SJSA1 (cell line): ENCODE data around the gene SLC8A1. TPM values are rescaled to one million over a fixed set of nuclear protein-coding genes. Genes with fewer than 3 reads are reported as not detected.

ENCODE experiments used
- DNase-seq, 2 experiments: peaks; one replicate each; pipeline ENCODE4 v3.0.0-alpha.2; 2015 to 2020; ENCODE audit warnings: low spot score in 2 of 2, low read depth in 1 of 2
- H3K27ac ChIP-seq: fragments of 250-450 bp; sonication (Bioruptor Pico); 2 replicates; pipeline ENCODE4 v1.5.1; 2020; ENCODE audit warnings: mild to moderate bottlenecking, moderate library complexity
- H3K27me3 ChIP-seq: fragments of 250-450 bp; sonication (Bioruptor Pico); replicated peaks from 2 replicates; pipeline ENCODE4 v1.5.1; 2020; ENCODE audit warnings: mild to moderate bottlenecking, moderate library complexity
- H3K36me3 ChIP-seq: fragments of 250-450 bp; sonication (Bioruptor Pico); 2 replicates; pipeline ENCODE4 v1.5.1; 2020; ENCODE audit warnings: mild to moderate bottlenecking
- H3K4me1 ChIP-seq: fragments of 250-450 bp; sonication (Bioruptor Pico); replicated peaks from 2 replicates; pipeline ENCODE4 v1.6.1; 2021; ENCODE audit warnings: mild to moderate bottlenecking
- H3K4me3 ChIP-seq: fragments of 250-450 bp; sonication (Bioruptor Pico); 2 replicates; pipeline ENCODE4 v1.5.1; 2020; ENCODE audit warnings: mild to moderate bottlenecking
- H3K9me3 ChIP-seq: fragments of 250-450 bp; sonication (Bioruptor Pico); replicated peaks from 2 replicates; pipeline ENCODE4 v1.5.1; 2020; ENCODE audit warnings: mild to moderate bottlenecking
- total RNA-seq: library from RNA; depleted of rRNA; stranded (reverse); fragments of >200 nt; shearing (Covaris generic); gene quantifications from 2 replicates; pipeline ENCODE4 v1.2.3, GENCODE V29; 2014

The SLC8A1 gene
- total RNA-seq, 1 experiment from 2014 or later: 20.1 TPM

DNA sequence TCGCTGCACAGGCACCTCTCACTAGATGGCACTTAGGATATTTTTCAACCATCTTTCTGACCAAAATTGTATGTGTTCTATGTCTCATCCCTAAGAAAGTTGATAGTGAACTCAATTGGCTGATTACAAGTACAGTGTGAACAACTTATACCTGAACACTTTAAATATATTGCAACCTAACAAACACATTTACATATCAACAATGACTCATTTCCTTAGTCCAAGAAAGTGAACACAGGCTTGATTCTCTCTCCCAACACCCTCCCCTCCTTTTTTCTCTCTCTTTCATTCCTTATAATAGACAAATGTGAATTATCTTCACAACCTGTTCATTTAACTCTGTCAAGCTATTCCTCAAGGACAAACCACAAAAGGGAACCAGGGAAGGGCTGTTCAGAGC is 192.0 kb downstream of the SLC8A1 start:
- no peak for DNase-seq
- no peaks in the 10 kb centered on the region for H3K36me3 ChIP-seq
- peaks cover 5% of the 10 kb centered on the region; the same call in 1 of the 2 replicates for H3K4me1 ChIP-seq

DNA sequence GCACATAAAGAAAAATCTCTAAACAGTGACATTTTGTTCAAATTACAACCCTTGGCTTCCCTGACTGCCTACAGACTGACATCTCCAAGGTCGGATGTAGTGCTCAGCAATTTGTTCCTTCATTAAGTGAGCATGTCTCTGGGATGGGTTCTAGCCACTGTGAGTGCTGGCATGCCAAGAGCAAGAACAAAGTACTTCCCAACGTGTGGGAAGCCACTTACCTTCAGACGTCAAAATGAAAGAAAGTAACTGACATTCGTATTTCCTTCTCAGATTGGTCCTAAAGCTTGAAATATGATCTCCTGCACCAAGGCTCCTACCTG is 193.8 kb downstream of the SLC8A1 start:
- Histone ChIP-seq H3K4me3 (no peak overlapping the region), H3K36me3 (no peaks in the 10 kb centered on the region), H3K27me3 (no peaks in the 10 kb centered on the region), H3K9me3 (no peaks in the 10 kb centered on the region), H3K27ac (no peak overlapping the region), H3K4me1 (peaks cover 5% of the 10 kb centered on the region; the same call in 1 of the 2 replicates)
- DNase-seq: no peak

More for the DNA sequence above, 192.0 kb downstream of the SLC8A1 start:
- H3K27ac ChIP-seq: no peak overlapping the region
- H3K27me3 ChIP-seq: no peaks in the 10 kb centered on the region
- no peaks in the 10 kb centered on the region for H3K9me3 ChIP-seq
- H3K4me3 ChIP-seq: no peak overlapping the region

DNA sequence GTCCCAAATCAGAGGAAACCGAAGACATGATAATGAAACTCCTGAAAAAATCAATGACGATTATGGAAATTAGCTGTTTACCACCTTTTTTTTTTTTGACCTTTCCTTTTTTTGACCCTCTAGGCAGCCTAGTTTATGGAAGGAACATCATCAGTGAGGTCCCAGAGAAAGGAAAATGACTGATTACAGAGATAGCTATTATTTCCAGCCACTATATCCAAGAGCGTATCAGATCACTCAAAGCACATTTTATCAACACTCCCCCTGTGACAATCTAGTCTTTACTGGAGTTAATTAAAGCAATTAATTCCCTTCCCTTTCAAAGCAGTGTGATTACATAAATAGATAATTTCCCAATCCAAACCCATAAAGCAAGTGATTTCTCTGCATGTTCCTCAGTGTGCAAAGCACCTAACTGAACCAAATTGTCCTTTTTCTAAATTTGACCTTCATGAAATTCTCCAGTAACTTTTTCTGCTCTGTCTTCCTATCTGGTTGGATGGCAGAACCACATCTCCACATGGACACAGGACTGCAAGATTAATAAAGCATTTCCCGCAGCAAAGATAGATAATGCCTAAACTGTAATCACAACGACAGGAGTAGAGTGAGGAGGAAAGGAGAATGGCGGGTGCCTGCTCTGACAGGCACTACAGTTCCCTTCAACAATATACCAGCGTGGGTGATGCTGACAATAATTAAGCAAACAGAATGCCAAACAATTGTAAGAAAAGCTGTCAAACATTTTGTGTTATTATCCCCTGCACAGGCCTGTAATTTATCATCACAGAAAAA is 194.4 kb downstream of the SLC8A1 start:
- H3K9me3 ChIP-seq: no peaks in the 10 kb centered on the region
- no peak overlapping the region for H3K27ac ChIP-seq
- H3K27me3 ChIP-seq: no peaks in the 10 kb centered on the region
- no peaks in the 10 kb centered on the region for H3K36me3 ChIP-seq
- H3K4me3 ChIP-seq: no peak overlapping the region
- no peak for DNase-seq
- H3K4me1 ChIP-seq: peaks cover 5% of the 10 kb centered on the region; the same call in 1 of the 2 replicates

DNA sequence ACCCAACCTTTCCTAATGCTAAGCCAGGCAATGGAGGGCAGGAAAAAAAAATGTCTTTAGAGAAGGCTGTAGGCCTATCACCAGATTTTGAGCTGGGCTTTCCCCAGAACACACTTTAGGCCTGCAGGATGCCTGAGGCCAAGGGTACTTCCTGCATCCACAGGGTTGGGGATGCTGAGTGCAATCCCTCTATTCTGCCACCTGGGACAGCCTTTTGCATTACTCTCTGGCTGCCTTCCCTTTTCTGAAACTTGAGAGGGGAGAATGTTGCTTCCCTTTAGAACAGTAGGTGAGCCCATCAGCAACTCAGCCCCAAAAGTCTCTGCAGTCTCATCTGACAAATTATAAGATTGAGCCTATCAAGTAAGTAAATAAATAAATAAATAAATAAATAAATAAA is 195.2 kb downstream of the SLC8A1 start:
- Histone ChIP-seq H3K27me3 (no peaks in the 10 kb centered on the region), H3K27ac (no peak overlapping the region), H3K4me1 (peaks cover 5% of the 10 kb centered on the region; the same call in 1 of the 2 replicates), H3K4me3 (no peak overlapping the region), H3K36me3 (no peaks in the 10 kb centered on the region), H3K9me3 (no peaks in the 10 kb centered on the region)
- DNase-seq: no peak

DNA sequence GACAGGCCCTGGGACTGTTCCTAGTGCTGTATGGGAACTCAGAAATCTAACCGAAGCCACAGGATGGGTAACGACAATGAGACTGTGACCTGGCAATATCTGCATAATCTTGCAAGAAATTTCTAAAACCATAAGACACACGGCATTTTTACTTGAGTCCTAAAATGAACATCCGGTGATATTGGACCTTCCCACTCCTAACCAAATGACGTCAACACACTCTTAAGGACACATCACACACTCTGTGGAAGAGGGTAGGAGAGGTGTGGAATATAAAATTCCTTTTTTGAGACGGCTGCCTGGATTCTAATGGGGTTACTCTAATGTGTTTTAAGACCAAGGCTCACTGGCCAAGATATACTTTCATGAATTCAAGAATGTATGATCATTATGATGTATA is 195.9 kb downstream of the SLC8A1 start:
- Histone ChIP-seq H3K4me1 (peaks cover 5% of the 10 kb centered on the region; the same call in 1 of the 2 replicates), H3K36me3 (no peaks in the 10 kb centered on the region), H3K27me3 (no peaks in the 10 kb centered on the region), H3K4me3 (no peak overlapping the region), H3K27ac (no peak overlapping the region), H3K9me3 (no peaks in the 10 kb centered on the region)
- no peak for DNase-seq

DNA sequence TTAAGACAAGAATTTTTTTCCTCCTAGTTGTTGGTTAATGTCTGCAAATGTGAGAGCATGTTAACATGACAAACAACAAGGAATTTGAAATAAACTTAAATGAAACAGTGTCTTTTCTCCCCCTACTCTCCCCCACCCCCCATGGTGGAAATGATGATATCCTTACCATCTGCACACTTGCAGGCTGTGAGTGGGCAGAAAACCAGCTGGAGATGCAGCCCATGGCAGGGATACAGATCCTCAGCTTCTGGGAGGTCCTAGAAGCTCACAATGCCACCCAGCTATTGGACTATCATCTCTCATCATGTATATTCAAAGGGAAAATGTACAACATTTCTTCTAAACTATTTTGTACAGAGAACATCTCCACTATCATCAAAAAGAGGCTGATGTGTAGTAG is 196.8 kb downstream of the SLC8A1 start:
- Histone ChIP-seq H3K27me3 (no peaks in the 10 kb centered on the region), H3K4me3 (no peak overlapping the region), H3K36me3 (no peaks in the 10 kb centered on the region), H3K9me3 (no peaks in the 10 kb centered on the region), H3K4me1 (peaks cover 5% of the 10 kb centered on the region; the same call in 1 of the 2 replicates), H3K27ac (no peak overlapping the region)
- DNase-seq: no peak

DNA sequence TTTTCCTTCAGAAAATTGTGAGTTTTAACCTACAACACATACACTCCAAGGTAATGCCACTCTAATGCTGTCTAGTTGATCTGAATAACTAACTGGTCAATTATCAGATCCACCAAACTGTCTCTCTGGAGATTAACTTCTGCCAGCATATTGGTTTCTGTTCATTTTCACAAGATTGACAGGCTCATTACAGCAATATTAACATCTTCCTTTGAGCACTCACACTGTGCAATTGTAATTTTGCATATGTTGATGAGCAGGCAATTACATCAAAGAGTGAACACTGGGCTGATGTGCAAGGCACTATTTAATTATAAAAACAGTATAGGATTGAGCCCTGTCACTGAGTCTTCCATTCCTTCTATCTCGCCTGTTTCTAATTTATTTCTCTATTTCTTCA is 197.3 kb downstream of the SLC8A1 start:
- H3K27me3 ChIP-seq: no peaks in the 10 kb centered on the region
- no peaks in the 10 kb centered on the region for H3K36me3 ChIP-seq
- no peak overlapping the region for H3K27ac ChIP-seq
- no peaks in the 10 kb centered on the region for H3K9me3 ChIP-seq
- peaks cover 5% of the 10 kb centered on the region; the same call in 1 of the 2 replicates for H3K4me1 ChIP-seq
- DNase-seq: no peak
- no peak overlapping the region for H3K4me3 ChIP-seq

DNA sequence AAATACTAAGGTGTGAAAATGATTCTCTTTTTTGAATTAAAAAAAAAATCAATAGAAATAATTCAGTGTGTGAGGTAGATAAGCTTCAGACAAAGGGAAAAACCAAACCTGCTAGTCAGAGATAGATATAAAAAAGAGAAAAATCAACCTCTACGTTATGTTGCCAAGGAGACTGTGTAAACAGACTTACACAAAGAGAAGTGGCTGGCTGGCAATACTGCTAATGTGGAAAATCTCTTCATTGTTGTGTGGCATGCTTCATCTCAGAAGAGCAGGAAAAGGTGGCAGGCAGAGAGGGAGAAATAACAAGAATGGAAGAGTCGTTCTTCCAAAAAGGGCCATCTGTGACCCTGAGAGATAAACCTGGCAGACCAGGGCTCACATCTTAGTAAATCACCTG is 200.8 kb downstream of the SLC8A1 start:
- Histone ChIP-seq H3K9me3 (no peaks in the 10 kb centered on the region), H3K27ac (no peak overlapping the region), H3K27me3 (no peaks in the 10 kb centered on the region), H3K4me1 (peaks cover 5% of the 10 kb centered on the region; the same call in 1 of the 2 replicates), H3K36me3 (no peaks in the 10 kb centered on the region), H3K4me3 (no peak overlapping the region)
- DNase-seq: no peak

DNA sequence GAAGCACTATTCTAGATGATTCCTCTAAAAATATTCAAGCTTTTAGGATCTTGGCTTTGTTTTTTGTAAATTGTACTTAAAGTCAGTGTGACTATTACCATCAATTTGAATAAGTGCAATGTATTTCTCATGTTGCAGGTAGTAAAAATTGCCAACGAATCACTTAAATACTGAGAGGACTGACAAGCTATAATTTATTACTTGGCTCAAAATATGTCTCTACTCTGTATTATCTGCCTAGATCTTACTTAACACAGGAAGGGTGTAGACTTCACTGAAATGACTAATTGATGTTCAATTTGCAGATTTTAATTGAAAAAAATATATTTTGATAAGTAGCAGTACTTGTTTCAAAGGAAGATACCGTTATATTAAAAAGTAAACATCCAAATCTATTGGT is 202.3 kb downstream of the SLC8A1 start:
- no peaks in the 10 kb centered on the region for H3K27me3 ChIP-seq
- no peaks in the 10 kb centered on the region for H3K36me3 ChIP-seq
- H3K4me1 ChIP-seq: peaks cover 3% of the 10 kb centered on the region
- H3K4me3 ChIP-seq: no peak overlapping the region
- no peak for DNase-seq
- no peaks in the 10 kb centered on the region for H3K9me3 ChIP-seq
- no peak overlapping the region for H3K27ac ChIP-seq

DNA sequence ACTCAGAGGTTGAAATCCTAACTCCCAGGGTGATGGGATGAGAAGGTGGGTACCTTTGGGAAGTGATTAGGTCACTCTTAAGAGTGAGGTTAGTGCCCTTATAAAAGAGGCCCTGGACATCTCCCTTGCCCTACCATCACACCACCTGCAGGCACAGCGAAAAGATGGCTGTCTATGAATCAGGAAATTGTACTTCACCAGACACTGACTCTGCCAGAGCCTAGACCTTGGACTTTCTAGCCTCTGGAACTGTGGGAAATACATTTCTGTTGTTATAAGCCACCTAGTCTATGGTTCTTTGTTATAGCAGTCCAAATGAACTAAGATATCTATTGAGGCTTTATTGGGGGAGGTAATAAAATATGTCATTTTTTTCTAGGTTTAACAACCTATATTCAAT is 203.6 kb downstream of the SLC8A1 start:
- DNase-seq: no peak
- Histone ChIP-seq H3K27ac (no peak overlapping the region), H3K36me3 (no peaks in the 10 kb centered on the region), H3K9me3 (no peaks in the 10 kb centered on the region), H3K27me3 (no peaks in the 10 kb centered on the region), H3K4me1 (peaks cover 16% of the 10 kb centered on the region), H3K4me3 (no peak overlapping the region)

DNA sequence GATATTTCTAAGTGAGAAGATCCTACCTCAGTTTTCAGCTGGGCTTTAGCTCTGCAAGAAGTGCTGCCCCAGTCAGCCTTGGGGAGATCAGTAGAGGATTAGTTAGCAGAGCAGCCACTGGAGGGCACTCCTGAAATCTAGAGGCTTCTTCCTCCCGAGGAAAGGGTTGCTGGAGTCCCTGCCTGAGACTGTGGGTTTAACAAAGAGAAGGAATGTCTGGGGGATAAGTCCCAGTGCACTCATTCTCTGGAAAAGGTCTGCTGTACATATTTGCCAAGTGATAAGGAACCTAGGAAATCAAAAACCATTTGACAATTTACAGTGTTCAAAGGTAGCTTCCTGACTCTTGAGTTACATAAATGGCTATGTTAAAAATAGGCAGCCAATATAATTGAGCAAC is 207.2 kb downstream of the SLC8A1 start:
- peak; percentile 59 to 65 for DNase-seq
- H3K27me3 ChIP-seq: no peaks in the 10 kb centered on the region
- H3K4me3 ChIP-seq: no peak overlapping the region
- H3K4me1 ChIP-seq: peaks cover 44% of the 10 kb centered on the region
- no peak overlapping the region for H3K27ac ChIP-seq
- H3K36me3 ChIP-seq: no peaks in the 10 kb centered on the region
- no peaks in the 10 kb centered on the region for H3K9me3 ChIP-seq

DNA sequence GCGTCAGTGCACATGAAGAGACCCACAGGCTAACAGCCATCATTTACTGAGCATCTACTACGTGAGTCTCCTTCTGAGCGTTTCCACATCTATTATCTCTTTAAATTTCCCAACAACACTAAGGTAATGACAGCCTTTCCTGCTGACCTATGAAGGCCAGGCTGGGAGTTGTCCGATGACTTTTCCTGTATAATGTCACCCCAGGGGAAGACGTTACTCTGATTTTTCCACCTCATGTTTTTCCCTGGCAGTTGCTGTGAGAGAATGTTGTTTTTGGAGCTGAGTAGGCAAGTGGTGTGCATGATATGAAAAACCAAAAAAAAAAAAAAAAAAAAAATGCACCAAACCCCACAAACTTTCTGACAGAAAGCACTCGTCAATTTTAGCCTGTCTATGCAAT is 207.6 kb downstream of the SLC8A1 start:
- Histone ChIP-seq H3K4me3 (no peak overlapping the region), H3K36me3 (no peaks in the 10 kb centered on the region), H3K27ac (peak overlapping the region; percentile 32), H3K4me1 (peaks cover 48% of the 10 kb centered on the region), H3K9me3 (no peaks in the 10 kb centered on the region), H3K27me3 (no peaks in the 10 kb centered on the region)
- DNase-seq: no peak

DNA sequence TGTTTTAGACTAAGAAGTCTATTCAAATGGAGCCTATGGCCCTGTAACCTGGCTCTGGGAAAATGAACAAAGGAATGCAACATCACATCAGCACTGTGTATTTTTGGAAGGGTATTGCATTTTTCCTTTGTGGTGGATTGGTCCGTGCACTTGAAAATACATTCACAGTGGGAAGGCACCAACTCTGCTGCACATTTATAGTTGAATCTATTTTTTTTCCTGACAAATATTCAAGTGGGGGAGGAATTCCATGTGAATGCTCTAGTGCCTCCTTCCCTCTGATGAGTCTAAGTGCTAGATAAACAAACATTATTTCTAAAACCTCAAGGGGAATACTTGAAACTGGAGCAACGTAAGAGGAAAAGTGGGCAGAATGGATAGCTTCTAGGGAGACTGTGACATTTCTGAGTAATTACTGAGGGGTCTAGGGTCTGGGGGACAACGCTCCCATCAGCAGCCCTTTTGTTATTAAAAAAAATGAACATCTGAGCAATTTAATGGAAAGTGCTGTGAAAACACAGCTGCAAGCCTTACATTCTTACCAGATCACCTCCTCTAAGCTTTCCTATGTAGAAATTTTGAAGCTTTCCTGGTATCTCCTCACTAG is 208.2 kb downstream of the SLC8A1 start:
- Histone ChIP-seq H3K4me1 (peaks cover 51% of the 10 kb centered on the region), H3K27me3 (no peaks in the 10 kb centered on the region), H3K9me3 (no peaks in the 10 kb centered on the region), H3K4me3 (no peak overlapping the region), H3K27ac (peak overlapping the region; percentile 67), H3K36me3 (no peaks in the 10 kb centered on the region)
- DNase-seq: peak; percentile 44 to 86

DNA sequence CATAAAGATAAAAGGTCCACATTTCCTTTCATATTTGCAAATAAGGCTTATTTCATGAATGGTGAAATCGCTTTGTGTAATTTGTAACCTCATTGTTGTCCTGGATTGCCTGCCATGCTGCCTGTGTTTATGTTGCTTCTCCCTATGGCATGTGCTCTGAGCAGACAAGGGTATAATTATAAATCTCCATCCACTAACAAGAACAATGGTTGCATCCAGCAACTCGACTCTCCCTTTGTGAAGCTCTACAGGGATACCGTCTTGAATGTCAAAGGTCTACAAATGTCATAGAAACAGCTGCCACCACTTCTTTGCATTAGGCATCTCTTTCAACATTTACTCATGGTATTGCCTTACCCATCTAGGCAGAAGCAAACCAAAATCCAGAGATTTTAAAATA is 209.6 kb downstream of the SLC8A1 start:
- Histone ChIP-seq H3K4me3 (no peak overlapping the region), H3K4me1 (peaks cover 51% of the 10 kb centered on the region), H3K9me3 (no peaks in the 10 kb centered on the region), H3K27me3 (no peaks in the 10 kb centered on the region), H3K36me3 (no peaks in the 10 kb centered on the region), H3K27ac (peak overlapping the region; percentile 67; the same call in 1 of the 2 replicates)
- no peak for DNase-seq
